ENCODE data around the gene PAK1.

PAK1 gene

DNA sequence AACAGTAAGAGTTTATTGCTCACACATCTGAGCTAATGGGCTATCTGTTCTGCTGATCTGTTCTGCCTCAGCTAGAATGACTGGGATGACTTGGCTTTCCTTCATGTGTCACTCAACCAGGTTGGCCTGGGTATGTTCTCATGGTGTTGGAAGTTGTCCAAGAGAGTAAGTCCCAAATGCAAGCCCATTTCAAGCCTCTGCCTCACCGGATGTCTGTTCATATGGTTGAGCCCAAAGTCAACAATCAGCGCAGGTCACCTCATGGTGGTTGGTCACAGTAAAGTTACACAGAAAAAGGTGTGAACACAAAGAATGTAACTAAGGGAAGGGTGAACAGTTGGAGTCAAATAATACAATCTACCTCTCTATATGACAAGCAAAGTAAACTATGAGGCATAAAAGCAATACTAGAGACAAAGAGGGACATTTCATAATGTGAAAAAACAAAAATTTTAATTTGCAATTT is 174.3 kb downstream of the PAK1 start:
- Histone ChIP-seq H3K36me3 (ENCODE audit: control insufficient read depth, insufficient read depth, low read length) (no peaks in the 10 kb centered on the region), H3K27me3 (ENCODE audit: control insufficient read depth, insufficient read depth, low read length) (no peaks in the 10 kb centered on the region), H3K4me3 (ENCODE audit: low read depth, low read length) (no peak overlapping the region), H3K9me3 (ENCODE audit: control insufficient read depth, insufficient read depth, low read length) (no peaks in the 10 kb centered on the region), H3K9ac (ENCODE audit: low read depth, low read length) (no peak overlapping the region), H3K4me1 (ENCODE audit: control insufficient read depth, insufficient read depth, low read length) (no peaks in the 10 kb centered on the region)

- Histone ChIP-seq H3K4me1 (ENCODE audit: control insufficient read depth, insufficient read depth, low read length) (no peaks in the 10 kb centered on the region), H3K4me3 (ENCODE audit: low read depth, low read length) (no peak overlapping the region), H3K9ac (ENCODE audit: low read depth, low read length) (no peak overlapping the region), H3K27me3 (ENCODE audit: control insufficient read depth, insufficient read depth, low read length) (no peaks in the 10 kb centered on the region), H3K36me3 (ENCODE audit: control insufficient read depth, insufficient read depth, low read length) (no peaks in the 10 kb centered on the region), H3K9me3 (ENCODE audit: control insufficient read depth, insufficient read depth, low read length) (no peaks in the 10 kb centered on the region)
Observed at GRCh38 chr11:77294040-77294439, 179.9 kb downstream of the PAK1 start.

DNA sequence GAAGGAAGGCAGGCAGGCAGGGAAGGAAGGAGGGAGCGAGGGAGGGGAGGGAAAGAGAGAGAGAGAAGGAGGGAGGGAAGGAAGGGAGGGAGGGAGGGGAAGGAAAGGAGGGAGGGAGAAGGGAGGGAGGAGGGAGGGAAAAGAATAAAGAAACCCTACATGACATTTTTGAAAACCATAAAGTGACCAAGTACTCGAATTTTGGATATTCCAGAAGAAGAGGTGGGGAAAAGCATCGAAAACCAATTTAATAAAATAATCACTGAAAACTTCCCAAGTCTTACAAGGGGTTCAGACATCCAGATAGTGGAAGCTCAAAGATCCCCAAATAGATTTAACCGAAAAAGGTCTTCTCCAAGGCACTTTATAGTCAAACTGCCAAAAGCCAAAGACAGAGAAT is 184.2 kb downstream of the PAK1 start:
- Histone ChIP-seq H3K4me3 (ENCODE audit: low read depth, low read length) (no peak overlapping the region), H3K27me3 (ENCODE audit: control insufficient read depth, insufficient read depth, low read length) (no peaks in the 10 kb centered on the region), H3K9ac (ENCODE audit: low read depth, low read length) (no peak overlapping the region), H3K9me3 (ENCODE audit: control insufficient read depth, insufficient read depth, low read length) (no peaks in the 10 kb centered on the region), H3K36me3 (ENCODE audit: control insufficient read depth, insufficient read depth, low read length) (no peaks in the 10 kb centered on the region), H3K4me1 (ENCODE audit: control insufficient read depth, insufficient read depth, low read length) (no peaks in the 10 kb centered on the region)

DNA sequence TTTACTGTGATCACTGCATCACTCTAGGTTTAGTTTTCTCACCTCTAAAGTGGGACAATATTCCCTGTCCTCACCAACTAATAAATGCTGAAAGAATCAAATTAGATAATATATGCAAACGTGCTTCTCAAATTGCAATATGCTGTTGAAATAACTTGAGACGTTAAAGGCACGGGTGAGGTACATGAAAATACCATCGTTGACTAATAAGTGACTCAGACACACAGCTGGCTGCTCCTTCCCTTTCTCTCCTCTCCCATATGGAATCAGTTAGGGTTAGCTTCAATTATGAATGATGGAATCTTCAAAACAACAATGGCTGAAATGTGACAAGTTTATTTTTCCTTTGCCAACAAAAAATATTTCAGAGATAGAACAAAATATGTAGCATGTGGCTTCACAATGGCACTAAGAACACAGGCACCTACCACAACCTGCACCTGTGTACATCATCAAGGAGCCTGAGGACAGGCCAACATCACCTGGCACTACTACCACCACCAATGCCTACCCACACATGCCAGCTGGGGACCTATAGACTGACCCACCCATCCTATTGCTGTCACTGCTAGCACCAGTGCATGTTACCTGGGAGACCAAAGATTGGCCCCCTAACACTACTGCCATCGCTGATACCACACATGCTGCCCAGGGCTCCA is 186.2 kb downstream of the PAK1 start:
- Histone ChIP-seq H3K9ac (ENCODE audit: low read depth, low read length) (no peak overlapping the region), H3K4me1 (ENCODE audit: control insufficient read depth, insufficient read depth, low read length) (no peaks in the 10 kb centered on the region), H3K9me3 (ENCODE audit: control insufficient read depth, insufficient read depth, low read length) (no peaks in the 10 kb centered on the region), H3K36me3 (ENCODE audit: control insufficient read depth, insufficient read depth, low read length) (no peaks in the 10 kb centered on the region), H3K27me3 (ENCODE audit: control insufficient read depth, insufficient read depth, low read length) (no peaks in the 10 kb centered on the region), H3K4me3 (ENCODE audit: low read depth, low read length) (no peak overlapping the region)

DNA sequence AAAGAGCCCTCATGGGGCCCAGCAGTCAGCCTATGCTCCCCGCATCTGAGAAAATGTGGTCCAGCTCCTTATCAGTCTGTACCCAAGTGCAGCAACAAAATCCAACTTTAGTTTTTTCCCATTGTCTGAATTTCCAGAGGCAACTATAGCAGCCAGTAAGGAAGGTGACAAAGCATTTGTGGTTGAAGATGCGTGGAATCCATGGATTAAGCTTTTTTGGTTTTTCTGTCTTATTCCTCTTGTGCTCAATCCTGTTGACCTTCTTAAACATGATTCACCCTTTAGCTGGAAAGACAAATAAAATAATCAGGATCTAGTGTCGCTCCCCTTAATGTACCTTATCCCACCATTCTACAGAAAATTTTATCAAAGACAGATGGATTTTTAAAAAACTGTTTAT is 186.8 kb downstream of the PAK1 start:
- H3K9ac ChIP-seq (ENCODE audit: low read depth, low read length): no peak overlapping the region
- H3K9me3 ChIP-seq (ENCODE audit: control insufficient read depth, insufficient read depth, low read length): no peaks in the 10 kb centered on the region
- H3K4me3 ChIP-seq (ENCODE audit: low read depth, low read length): no peak overlapping the region
- no peaks in the 10 kb centered on the region for H3K36me3 ChIP-seq (ENCODE audit: control insufficient read depth, insufficient read depth, low read length)
- no peaks in the 10 kb centered on the region for H3K27me3 ChIP-seq (ENCODE audit: control insufficient read depth, insufficient read depth, low read length)
- no peaks in the 10 kb centered on the region for H3K4me1 ChIP-seq (ENCODE audit: control insufficient read depth, insufficient read depth, low read length)

DNA sequence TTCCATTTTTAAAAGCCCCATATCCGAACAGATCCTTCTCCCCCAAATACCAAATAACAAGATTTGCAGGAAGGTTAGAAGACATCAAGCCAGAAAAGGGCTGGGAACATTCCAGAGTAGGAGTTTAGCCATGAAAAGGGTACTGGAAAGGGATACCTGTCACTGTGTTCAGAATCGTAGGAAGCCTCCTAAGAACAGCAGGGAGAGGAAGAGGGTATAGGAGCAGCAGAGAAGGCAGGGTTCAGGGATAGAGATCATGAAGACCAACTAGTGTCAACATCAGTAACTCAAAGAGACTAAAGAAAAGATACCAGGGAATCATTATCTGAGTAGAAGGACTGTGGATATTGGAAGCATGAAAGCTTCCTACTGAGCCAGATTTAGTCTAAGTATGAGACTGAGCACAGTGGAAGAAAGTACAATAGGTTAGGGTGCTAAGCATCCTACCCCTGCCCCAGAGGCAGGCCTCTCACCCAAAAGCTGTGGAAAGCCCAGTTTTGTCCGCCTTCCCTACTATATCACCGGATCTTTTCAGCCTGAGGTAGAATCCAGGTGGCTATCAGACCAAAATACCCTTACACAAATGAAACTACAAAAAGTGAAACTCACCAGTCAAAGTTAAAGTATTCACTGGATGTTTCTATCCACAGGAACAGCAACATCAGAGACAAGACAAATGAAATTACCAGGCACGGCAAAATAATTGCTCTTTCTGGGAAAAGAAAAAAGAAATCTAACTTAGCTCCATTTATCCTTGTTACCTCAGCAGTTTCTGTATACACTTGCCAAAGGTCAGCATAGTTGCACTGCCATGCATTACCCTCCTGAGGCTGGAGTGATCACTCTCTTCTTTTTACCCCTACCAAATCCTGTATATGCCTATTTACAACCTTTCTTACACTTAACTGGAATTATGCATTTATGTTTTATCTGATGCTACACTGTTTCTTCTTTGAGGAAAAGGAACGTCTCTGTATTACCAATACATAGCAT is 189.1 kb downstream of the PAK1 start:
- Histone ChIP-seq H3K4me1 (ENCODE audit: control insufficient read depth, insufficient read depth, low read length) (no peaks in the 10 kb centered on the region), H3K4me3 (ENCODE audit: low read depth, low read length) (no peak overlapping the region), H3K27me3 (ENCODE audit: control insufficient read depth, insufficient read depth, low read length) (no peaks in the 10 kb centered on the region), H3K9ac (ENCODE audit: low read depth, low read length) (no peak overlapping the region), H3K36me3 (ENCODE audit: control insufficient read depth, insufficient read depth, low read length) (no peaks in the 10 kb centered on the region), H3K9me3 (ENCODE audit: control insufficient read depth, insufficient read depth, low read length) (no peaks in the 10 kb centered on the region)

- H3K27me3 ChIP-seq (ENCODE audit: control insufficient read depth, insufficient read depth, low read length): no peaks in the 10 kb centered on the region
- no peak overlapping the region for H3K4me3 ChIP-seq (ENCODE audit: low read depth, low read length)
- H3K36me3 ChIP-seq (ENCODE audit: control insufficient read depth, insufficient read depth, low read length): no peaks in the 10 kb centered on the region
- H3K9me3 ChIP-seq (ENCODE audit: control insufficient read depth, insufficient read depth, low read length): no peaks in the 10 kb centered on the region
- no peak overlapping the region for H3K9ac ChIP-seq (ENCODE audit: low read depth, low read length)
- H3K4me1 ChIP-seq (ENCODE audit: control insufficient read depth, insufficient read depth, low read length): no peaks in the 10 kb centered on the region
Observed at GRCh38 chr11:77283101-77283500, 190.8 kb downstream of the PAK1 start.

DNA sequence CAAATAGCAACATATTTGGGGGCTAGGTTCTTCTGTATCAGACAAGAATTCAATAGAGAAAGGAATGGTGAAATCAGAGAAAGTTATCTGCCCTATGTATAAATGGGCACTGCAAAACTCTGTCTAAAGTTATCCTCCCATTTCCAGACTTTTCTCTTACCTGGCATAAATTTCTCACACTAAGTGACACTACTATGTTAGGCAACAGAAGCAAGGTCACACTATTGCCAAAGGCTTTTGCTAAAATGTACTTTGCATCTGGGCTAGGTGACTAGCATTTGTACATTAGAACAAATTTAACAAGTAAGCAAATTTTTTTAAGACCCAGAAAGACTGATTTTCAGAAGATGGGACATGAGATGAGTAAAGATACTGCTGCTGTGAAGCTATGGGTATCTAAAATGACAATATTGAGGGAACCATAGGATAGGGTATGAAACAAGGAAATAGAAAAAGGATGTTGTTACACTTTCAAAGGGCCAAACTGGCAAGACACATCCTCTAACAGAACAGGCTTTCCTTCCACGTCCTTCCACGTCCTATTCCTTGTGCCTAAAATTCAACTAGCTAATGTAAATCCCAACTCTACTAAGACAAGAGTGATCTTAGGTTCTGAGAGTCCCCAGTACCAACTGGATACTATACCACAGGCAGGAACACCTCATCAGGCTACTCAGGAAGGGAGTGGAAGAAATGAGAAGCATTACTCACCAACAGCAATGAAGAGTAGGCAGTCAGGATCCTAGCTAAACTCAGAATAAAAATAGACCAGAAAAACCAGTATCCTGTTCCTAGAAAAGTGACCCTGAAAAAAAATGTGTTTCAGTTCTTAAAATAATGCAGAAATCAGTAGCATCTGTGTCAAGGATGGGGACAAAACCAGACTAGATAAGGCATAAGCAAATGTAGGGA is 195.0 kb downstream of the PAK1 start:
- no peak overlapping the region for H3K9ac ChIP-seq (ENCODE audit: low read depth, low read length)
- H3K4me3 ChIP-seq (ENCODE audit: low read depth, low read length): no peak overlapping the region
- no peaks in the 10 kb centered on the region for H3K4me1 ChIP-seq (ENCODE audit: control insufficient read depth, insufficient read depth, low read length)
- no peaks in the 10 kb centered on the region for H3K9me3 ChIP-seq (ENCODE audit: control insufficient read depth, insufficient read depth, low read length)
- no peaks in the 10 kb centered on the region for H3K27me3 ChIP-seq (ENCODE audit: control insufficient read depth, insufficient read depth, low read length)
- no peaks in the 10 kb centered on the region for H3K36me3 ChIP-seq (ENCODE audit: control insufficient read depth, insufficient read depth, low read length)

DNA sequence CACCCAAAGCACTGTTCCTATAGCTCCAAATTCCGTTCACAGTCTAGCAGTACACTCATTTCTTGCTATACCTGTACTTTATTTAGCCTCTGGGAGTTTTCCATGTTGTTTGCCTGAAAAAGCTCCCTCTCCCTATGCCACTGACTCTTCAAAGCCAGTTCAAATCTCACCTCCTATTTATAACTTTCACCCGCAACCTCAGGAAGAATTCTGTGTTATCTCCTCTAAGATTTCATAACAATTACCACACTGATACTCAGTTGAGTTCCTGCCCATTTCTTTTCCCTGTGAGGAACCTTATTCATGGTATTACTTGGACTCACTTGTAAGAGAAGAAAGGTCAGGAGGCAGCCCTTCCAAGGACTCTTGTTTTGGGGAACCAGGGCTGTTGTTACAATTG is 197.6 kb downstream of the PAK1 start:
- Histone ChIP-seq H3K9ac (ENCODE audit: low read depth, low read length) (no peak overlapping the region), H3K36me3 (ENCODE audit: control insufficient read depth, insufficient read depth, low read length) (no peaks in the 10 kb centered on the region), H3K9me3 (ENCODE audit: control insufficient read depth, insufficient read depth, low read length) (no peaks in the 10 kb centered on the region), H3K27me3 (ENCODE audit: control insufficient read depth, insufficient read depth, low read length) (no peaks in the 10 kb centered on the region), H3K4me3 (ENCODE audit: low read depth, low read length) (no peak overlapping the region), H3K4me1 (ENCODE audit: control insufficient read depth, insufficient read depth, low read length) (no peaks in the 10 kb centered on the region)

All from iPS-15b (cell line).